GM06990 (cell line): ENCODE data around the gene ATE1.
"Not testable (repeated sequence)": the region's sequence is repeated elsewhere in the genome, so short reads cannot be mapped to it uniquely, and the experiment has no call there.

Experiments
- DNase-seq: peaks from one replicate; pipeline ENCODE4 v3.0.0-alpha.2; 2011; ENCODE audit not compliant: insufficient read length; ENCODE audit errors: extremely low read depth
- H3K27me3 ChIP-seq: replicated peaks from 2 replicates; pipeline ENCODE4 v1.6.0; 2011; ENCODE audit warnings: low read length; ENCODE audit not compliant: control insufficient read depth, insufficient read depth
- H3K36me3 ChIP-seq: 2 replicates; pipeline ENCODE4 v1.5.1; 2011; ENCODE audit warnings: low read length; ENCODE audit not compliant: control insufficient read depth, insufficient read depth
- H3K4me3 ChIP-seq: replicated peaks from 2 replicates; pipeline ENCODE4 v1.5.1; 2011; ENCODE audit warnings: low read depth, mild to moderate bottlenecking, control low read depth, low read length
- CTCF ChIP-seq: IDR thresholded peaks from 2 replicates; pipeline ENCODE4 v1.5.1; 2011; ENCODE audit warnings: low read length, control low read depth, mild to moderate bottlenecking, inconsistent platforms; ENCODE audit not compliant: insufficient read depth, poor library complexity, severe bottlenecking

ATE1 gene

GRCh38 chr10:121926671-121927317 lies 1.0 kb downstream of the ATE1 start:
- H3K4me3 ChIP-seq, result peak overlapping the region; percentile 99
- no peaks in the 10 kb centered on the region for H3K27me3 ChIP-seq
- no peak for DNase-seq
- H3K36me3 ChIP-seq, result peaks cover 1% of the 10 kb centered on the region
- TF ChIP-seq CTCF, result no peak

GRCh38 chr10:121926157-121926556 lies 1.7 kb downstream of the ATE1 start:
- DNase-seq, result no peak
- Histone ChIP-seq H3K4me3 (no peak overlapping the region; the same call in none of the 2 replicates), H3K27me3 (no peaks in the 10 kb centered on the region), H3K36me3 (peaks cover 1% of the 10 kb centered on the region)
- no peak for TF ChIP-seq CTCF

GRCh38 chr10:121921238-121921931 lies 6.4 kb downstream of the ATE1 start:
- no peak overlapping the region for H3K4me3 ChIP-seq
- H3K36me3 ChIP-seq, result peaks cover 1% of the 10 kb centered on the region
- no peaks in the 10 kb centered on the region for H3K27me3 ChIP-seq
- no peak for TF ChIP-seq CTCF
- no peak for DNase-seq

- H3K36me3 ChIP-seq, result peaks cover 1% of the 10 kb centered on the region
- no peak for TF ChIP-seq CTCF
- no peak overlapping the region for H3K4me3 ChIP-seq
Measured at GRCh38 chr10:121919666-121920065, 8.2 kb downstream of the ATE1 start.

GRCh38 chr10:121918800-121919199 lies 9.0 kb downstream of the ATE1 start:
- H3K36me3 ChIP-seq, H3K4me3 ChIP-seq: not testable (repeated sequence)

More at GRCh38 chr10:121919666-121920065, 8.2 kb downstream of the ATE1 start:
- H3K27me3 ChIP-seq, result no peaks in the 10 kb centered on the region
- peak; percentile 56 for DNase-seq

GRCh38 chr10:121914661-121915060 lies 13.2 kb downstream of the ATE1 start:
- Histone ChIP-seq H3K4me3 (no peak overlapping the region), H3K27me3 (no peaks in the 10 kb centered on the region), H3K36me3 (no peaks in the 10 kb centered on the region; the same call in 1 of the 2 replicates)
- TF ChIP-seq CTCF, result no peak
- no peak for DNase-seq

More at GRCh38 chr10:121918800-121919199, 9.0 kb downstream of the ATE1 start:
- H3K27me3 ChIP-seq, DNase-seq: not testable (repeated sequence)
